Osteoblast (primary cell): ENCODE measurements around the gene GNG14. TPM values are rescaled to one million over a fixed set of nuclear protein-coding genes. Genes with fewer than 3 reads are reported as not detected.

Source experiments
- DNase-seq: peaks from one replicate; pipeline ENCODE4 v3.0.0; 2011; ENCODE audit warnings: low spot score, mixed read lengths; ENCODE audit not compliant: insufficient read length; ENCODE audit errors: missing footprints
- H2AFZ ChIP-seq: 2 replicates; pipeline ENCODE4 v1.6.0; 2011; ENCODE audit warnings: mild to moderate bottlenecking, low read length
- H3K27ac ChIP-seq: 2 replicates; pipeline ENCODE4 v1.5.1; 2011; ENCODE audit warnings: mild to moderate bottlenecking, low read depth, low read length, moderate library complexity
- H3K27me3 ChIP-seq: 2 replicates; pipeline ENCODE4 v1.6.0; 2012; ENCODE audit warnings: mild to moderate bottlenecking, control low read depth, inconsistent platforms, low read length, moderate library complexity; ENCODE audit not compliant: insufficient read depth
- H3K36me3 ChIP-seq: 2 replicates; pipeline ENCODE4 v1.5.1; 2011; ENCODE audit warnings: mild to moderate bottlenecking, low read length, control low read depth, moderate library complexity; ENCODE audit not compliant: insufficient read depth
- H3K4me1 ChIP-seq: 2 replicates; pipeline ENCODE4 v1.5.1; 2011; ENCODE audit warnings: mild to moderate bottlenecking, low read length, control low read depth, moderate library complexity; ENCODE audit not compliant: insufficient read depth
- H3K4me2 ChIP-seq: 2 replicates; pipeline ENCODE4 v1.6.0; 2011; ENCODE audit warnings: mild to moderate bottlenecking, low read length; ENCODE audit not compliant: insufficient read depth
- H3K4me3 ChIP-seq: fragments of 200-600 bp; sonication (generic); 3 replicates; pipeline ENCODE4 v1.5.1; 2012; ENCODE audit warnings: mild to moderate bottlenecking, low read length, inconsistent platforms; ENCODE audit not compliant: insufficient read depth
- H3K79me2 ChIP-seq: 2 replicates; pipeline ENCODE4 v1.6.0; 2012; ENCODE audit warnings: mild to moderate bottlenecking, low read length, control low read depth, inconsistent platforms; ENCODE audit not compliant: insufficient read depth
- H3K9me3 ChIP-seq: 2 replicates; pipeline ENCODE4 v1.5.1; 2011; ENCODE audit warnings: low read depth, low read length, control low read depth
- H4K20me1 ChIP-seq: 2 replicates; pipeline ENCODE4 v1.6.0; 2012; ENCODE audit warnings: mild to moderate bottlenecking, low read length, control low read depth; ENCODE audit not compliant: insufficient read depth
- total RNA-seq: library from RNA; depleted of rRNA; stranded (reverse); fragments of >200 nt; gene quantifications from 2 replicates; pipeline ENCODE4 v1.2.3, GENCODE V29; 2012
- TF ChIP-seq, protein P1 (sequence below): IDR thresholded peaks from 2 replicates; pipeline ENCODE4 v1.5.1; 2011; ENCODE audit warnings: mild to moderate bottlenecking, low read depth, low read length, moderate library complexity; ENCODE audit errors: extremely low read depth

Gene GNG14
- total RNA-seq, 1 donor = not detected

DNA sequence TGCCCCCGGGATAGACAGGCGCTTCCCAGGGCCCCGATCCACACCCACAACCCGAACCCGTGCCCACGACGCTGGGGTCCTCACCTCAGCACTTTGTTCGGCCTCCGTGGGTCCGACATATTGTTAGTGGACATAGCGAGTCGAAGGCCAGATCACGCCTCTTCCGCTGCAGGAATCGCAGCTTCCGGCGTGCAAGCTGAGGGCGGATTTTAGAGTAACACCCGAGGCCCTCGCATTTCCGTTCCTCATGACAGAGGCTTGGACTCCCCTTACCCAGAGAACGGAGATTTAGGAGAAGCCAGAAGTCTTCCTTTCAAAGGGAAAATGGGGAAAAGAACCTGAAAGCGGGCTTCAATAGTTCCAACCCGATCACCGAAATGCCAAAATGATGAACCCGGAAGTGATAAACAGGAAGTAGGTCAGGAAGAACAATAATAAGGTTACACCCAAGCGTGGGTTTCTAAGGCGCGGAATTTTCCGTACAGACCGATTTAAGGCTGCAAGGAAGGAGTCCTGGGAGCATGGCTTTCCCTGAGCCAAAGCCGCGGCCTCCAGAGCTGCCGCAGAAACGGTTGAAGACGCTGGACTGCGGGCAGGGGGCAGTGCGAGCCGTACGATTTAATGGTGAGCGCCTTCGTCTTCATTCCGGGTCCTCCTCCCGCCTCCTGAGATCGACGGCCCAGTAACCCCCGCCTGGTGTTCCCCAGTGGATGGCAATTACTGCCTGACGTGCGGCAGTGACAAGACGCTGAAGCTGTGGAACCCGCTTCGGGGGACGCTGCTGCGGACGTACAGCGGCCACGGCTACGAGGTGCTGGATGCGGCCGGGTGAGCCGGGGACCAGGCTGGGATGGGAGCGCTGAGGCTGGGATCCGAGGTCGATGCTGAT is 18.3 kb upstream of the GNG14 start:
- Histone ChIP-seq H3K79me2 (peaks cover 50% of the 10 kb centered on the region), H3K9me3 (no peaks in the 10 kb centered on the region), H3K36me3 (peaks cover 22% of the 10 kb centered on the region), H4K20me1 (peaks cover 8% of the 10 kb centered on the region), H3K4me1 (peaks cover 34% of the 10 kb centered on the region), H2AFZ (peak overlapping the region; percentile 90), H3K27me3 (no peaks in the 10 kb centered on the region), H3K4me3 (peak overlapping the region; percentile 80), H3K27ac (peak overlapping the region; percentile 95), H3K4me2 (peak overlapping the region; percentile 89)
- peak; percentile 97 for DNase-seq
- TF ChIP-seq, protein P1, sequence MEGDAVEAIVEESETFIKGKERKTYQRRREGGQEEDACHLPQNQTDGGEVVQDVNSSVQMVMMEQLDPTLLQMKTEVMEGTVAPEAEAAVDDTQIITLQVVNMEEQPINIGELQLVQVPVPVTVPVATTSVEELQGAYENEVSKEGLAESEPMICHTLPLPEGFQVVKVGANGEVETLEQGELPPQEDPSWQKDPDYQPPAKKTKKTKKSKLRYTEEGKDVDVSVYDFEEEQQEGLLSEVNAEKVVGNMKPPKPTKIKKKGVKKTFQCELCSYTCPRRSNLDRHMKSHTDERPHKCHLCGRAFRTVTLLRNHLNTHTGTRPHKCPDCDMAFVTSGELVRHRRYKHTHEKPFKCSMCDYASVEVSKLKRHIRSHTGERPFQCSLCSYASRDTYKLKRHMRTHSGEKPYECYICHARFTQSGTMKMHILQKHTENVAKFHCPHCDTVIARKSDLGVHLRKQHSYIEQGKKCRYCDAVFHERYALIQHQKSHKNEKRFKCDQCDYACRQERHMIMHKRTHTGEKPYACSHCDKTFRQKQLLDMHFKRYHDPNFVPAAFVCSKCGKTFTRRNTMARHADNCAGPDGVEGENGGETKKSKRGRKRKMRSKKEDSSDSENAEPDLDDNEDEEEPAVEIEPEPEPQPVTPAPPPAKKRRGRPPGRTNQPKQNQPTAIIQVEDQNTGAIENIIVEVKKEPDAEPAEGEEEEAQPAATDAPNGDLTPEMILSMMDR = no peak

DNA sequence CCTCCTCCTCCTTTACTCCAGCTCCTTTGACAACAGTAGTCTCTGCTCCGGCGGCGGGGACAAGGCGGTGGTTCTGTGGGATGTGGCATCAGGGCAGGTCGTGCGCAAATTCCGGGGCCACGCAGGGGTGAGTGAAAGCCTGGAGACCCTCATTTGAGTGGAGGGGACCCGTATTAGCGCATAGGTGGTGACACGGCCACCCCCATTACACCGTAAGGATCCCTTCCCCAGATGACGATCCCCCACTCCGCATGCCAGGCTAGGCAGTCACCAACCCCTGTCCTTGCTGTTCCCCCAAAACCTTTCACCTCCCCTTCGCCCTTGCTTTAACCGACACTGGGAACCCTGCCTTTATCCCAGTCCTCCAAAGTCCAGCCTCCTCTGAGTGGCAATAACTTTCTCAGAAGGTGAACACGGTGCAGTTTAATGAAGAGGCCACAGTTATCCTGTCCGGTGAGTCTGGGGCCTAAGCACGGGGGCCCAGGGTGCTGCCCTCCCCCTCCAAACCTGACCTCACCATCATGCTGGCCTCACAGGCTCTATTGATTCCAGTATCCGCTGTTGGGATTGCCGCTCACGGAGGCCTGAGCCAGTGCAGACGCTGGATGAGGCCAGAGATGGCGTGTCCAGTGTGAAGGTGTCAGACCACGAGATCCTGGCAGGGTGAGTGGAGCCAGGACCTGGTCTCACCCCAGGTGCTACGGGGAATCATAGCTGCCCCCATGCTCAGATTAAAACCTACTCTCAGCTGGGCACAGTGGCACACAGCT is 17.5 kb upstream of the GNG14 start:
- Histone ChIP-seq H4K20me1 (peaks cover 8% of the 10 kb centered on the region), H3K4me3 (peak overlapping the region; percentile 80), H3K9me3 (no peaks in the 10 kb centered on the region), H3K79me2 (peaks cover 50% of the 10 kb centered on the region), H3K4me1 (peaks cover 34% of the 10 kb centered on the region), H3K27me3 (no peaks in the 10 kb centered on the region), H3K27ac (peak overlapping the region; percentile 95), H3K4me2 (peak overlapping the region; percentile 89), H3K36me3 (peaks cover 22% of the 10 kb centered on the region), H2AFZ (peak overlapping the region; percentile 90)
- peak; percentile 59 for DNase-seq
- TF ChIP-seq, protein P1 = no peak

DNA sequence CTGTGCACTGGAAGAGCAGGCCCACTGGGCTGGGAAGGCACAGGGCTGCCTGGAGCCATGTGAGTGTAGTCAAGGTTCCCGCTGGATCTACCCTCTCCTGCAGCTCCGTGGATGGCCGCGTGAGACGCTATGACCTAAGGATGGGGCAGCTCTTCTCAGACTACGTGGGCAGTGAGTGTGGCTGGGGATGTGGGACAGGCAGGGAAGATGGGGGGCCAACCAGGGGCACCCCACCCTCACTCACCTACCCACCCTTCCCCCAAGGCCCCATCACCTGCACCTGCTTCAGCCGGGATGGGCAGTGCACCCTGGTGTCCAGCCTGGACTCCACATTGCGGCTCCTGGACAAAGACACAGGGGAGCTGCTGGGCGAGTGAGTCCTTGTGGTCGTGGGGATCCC is 15.1 kb upstream of the GNG14 start:
- Histone ChIP-seq H3K4me3 (no peak overlapping the region), H3K36me3 (peaks cover 45% of the 10 kb centered on the region), H2AFZ (no peak overlapping the region), H3K27ac (no peak overlapping the region), H3K79me2 (peaks cover 34% of the 10 kb centered on the region), H3K9me3 (no peaks in the 10 kb centered on the region), H3K4me1 (peaks cover 18% of the 10 kb centered on the region), H4K20me1 (peaks cover 24% of the 10 kb centered on the region), H3K4me2 (no peak overlapping the region), H3K27me3 (no peaks in the 10 kb centered on the region)
- DNase-seq = peak; percentile 79
- TF ChIP-seq, protein P1 = no peak

DNA sequence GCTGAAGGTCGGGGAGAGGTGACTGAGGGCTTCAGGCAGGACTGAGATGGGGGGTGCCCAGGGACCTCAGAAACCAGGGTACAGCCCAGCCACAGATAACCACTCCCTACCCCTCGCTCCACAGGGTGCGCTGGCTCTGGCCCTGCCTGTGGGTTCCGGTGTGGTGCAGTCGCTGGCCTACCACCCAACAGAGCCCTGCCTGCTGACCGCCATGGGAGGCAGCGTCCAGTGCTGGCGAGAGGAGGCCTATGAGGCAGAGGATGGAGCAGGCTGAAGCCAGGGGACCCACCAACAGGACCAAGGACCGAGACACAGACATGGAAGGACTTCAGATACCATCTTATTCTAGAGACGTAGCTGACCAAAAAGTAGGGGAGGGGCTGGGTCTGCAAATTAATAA is 12.4 kb upstream of the GNG14 start:
- H3K4me1 ChIP-seq = peaks cover 4% of the 10 kb centered on the region
- DNase-seq = peak; percentile 31
- H2AFZ ChIP-seq = no peak overlapping the region
- TF ChIP-seq, protein P1 = no peak
- H3K4me3 ChIP-seq = no peak overlapping the region
- peaks cover 59% of the 10 kb centered on the region for H3K36me3 ChIP-seq
- H3K27me3 ChIP-seq = no peaks in the 10 kb centered on the region
- H4K20me1 ChIP-seq = peaks cover 31% of the 10 kb centered on the region
- peaks cover 25% of the 10 kb centered on the region for H3K79me2 ChIP-seq
- H3K9me3 ChIP-seq = no peaks in the 10 kb centered on the region
- H3K4me2 ChIP-seq = no peak overlapping the region
- no peak overlapping the region for H3K27ac ChIP-seq
